Measurements from ENCODE around the gene ASB10. TPM values are rescaled to one million over a fixed set of nuclear protein-coding genes. Genes with fewer than 3 reads are reported as not detected.

ASB10 gene
- total RNA-seq, 1 donor from 2014 or later = 41.4 TPM

DNA sequence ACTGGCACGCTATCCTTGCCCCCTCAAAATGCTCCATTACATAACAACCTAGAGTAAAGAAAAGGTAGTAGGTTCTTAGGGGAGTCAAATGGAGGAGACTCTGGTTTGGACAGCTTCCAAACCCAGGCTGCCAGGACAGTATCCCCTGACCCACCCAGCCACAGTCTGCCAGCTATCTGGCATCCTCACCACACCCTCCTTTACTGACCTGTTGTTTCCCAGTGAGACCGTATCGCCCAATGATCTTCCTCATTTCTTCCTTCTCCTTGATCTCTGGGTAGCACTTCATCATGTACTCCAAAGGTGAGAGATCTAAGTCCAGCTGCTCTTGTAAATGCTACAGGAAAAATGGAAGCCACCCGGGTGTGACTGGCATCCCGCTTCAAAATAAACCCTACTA is 28.3 kb upstream of the ASB10 start:
- intact Hi-C loops (cut with DNase I) = no loop called here
- DNase-seq (ENCODE audit: missing footprints) (no peak), ATAC-seq (no peak)

- ATAC-seq (no peak), DNase-seq (ENCODE audit: missing footprints) (no peak)
- intact Hi-C loops (cut with DNase I) = no loop called here
Observed at GRCh38 chr7:151213826-151214225, 26.8 kb upstream of the ASB10 start.

GRCh38 chr7:151212626-151213025 is 25.6 kb upstream of the ASB10 start:
- intact Hi-C loops (cut with DNase I) = no loop called here
- no peak for ATAC-seq
- DNase-seq (ENCODE audit: missing footprints) = no peak

GRCh38 chr7:151211155-151211772 is 24.2 kb upstream of the ASB10 start:
- DNase-seq (ENCODE audit: missing footprints) = no peak
- intact Hi-C loops (cut with DNase I) = no loop called here
- ATAC-seq = no peak

GRCh38 chr7:151210087-151210854 is 23.2 kb upstream of the ASB10 start, which contains the start of gene H2BK1:
H2BK1 (minus strand) TSS chr7:151210488; CDS start chr7:151210318, 170 bp downstream.
- ATAC-seq = no peak
- DNase-seq (ENCODE audit: missing footprints) = no peak
- intact Hi-C loops (cut with DNase I) = no loop called here

- no peak for DNase-seq (ENCODE audit: missing footprints)
- no peak for ATAC-seq
Observed at GRCh38 chr7:151209588-151209987, 22.5 kb upstream of the ASB10 start.

GRCh38 chr7:151208253-151208862 is 21.3 kb upstream of the ASB10 start:
- intact Hi-C loops (cut with DNase I) = no loop called here
- ATAC-seq = no peak

More at GRCh38 chr7:151209588-151209987, 22.5 kb upstream of the ASB10 start:
- intact Hi-C loops (cut with DNase I) = no loop called here

DNA sequence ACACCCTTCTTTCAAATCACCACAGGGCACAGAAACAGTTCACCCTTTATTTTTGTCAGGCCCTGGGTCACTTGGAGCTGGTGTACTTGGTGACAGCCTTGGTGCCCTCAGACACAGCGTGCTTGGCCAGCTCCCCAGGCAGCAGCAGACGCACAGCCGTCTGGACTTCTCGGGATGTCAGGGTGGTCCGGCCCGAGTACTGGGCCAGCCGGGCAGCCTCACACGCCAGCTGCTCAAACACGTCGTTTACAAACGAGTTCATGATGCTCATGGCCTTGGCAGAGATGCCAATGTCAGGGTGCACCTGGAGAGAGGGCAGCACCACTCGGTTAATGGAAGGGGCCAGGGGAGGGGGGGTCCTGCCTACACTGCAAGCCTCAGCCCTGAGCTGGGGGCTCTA is 20.8 kb upstream of the ASB10 start:
- no peak for ATAC-seq
- intact Hi-C loops (cut with DNase I) = no loop called here
- DNase-seq (ENCODE audit: missing footprints) = no peak

More at GRCh38 chr7:151208253-151208862, 21.3 kb upstream of the ASB10 start:
- DNase-seq (ENCODE audit: missing footprints) = no peak

DNA sequence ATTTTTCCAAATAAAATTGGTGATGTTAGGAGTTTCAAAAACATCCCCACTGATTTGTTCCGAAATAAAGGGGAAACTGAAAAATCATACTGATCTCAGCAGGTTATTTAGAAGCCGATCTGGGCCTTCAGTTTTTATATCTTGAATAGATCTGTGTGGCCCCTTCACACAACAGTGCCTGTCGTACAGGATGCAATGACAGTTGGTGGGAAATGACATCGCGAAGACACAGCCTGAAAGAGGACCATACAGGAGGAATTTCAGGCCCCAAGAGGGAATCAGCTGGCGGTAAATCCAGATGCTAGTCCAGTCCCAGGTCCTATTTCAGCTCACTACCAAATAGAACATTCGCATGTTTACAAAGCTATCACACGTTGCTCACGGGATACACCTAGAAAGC is 20.3 kb upstream of the ASB10 start:
- DNase-seq (ENCODE audit: missing footprints) (no peak), ATAC-seq (no peak)
- intact Hi-C loops (cut with DNase I) = no loop called here

DNA sequence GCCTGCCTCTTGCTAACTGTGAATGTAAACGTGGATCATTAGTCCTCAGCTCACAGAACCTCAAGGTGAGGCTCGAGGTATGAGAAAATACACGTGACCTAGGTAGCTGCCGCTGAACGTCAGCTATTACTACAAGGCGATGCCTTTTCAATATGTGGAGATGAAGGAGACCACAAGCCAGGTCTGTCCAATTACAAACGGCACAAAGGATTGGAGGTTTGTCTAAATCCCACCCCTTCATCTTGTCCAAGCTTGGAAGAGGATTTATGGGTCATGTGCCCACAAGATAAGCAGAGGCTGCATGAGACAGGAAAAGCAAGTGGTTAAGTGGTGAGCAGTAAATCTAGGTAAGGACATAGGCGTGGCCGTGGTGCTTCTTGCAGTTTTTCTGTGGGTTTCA is 19.9 kb upstream of the ASB10 start:
- DNase-seq (ENCODE audit: missing footprints) = no peak
- no peak for ATAC-seq
- intact Hi-C loops (cut with DNase I) = no loop called here

DNA sequence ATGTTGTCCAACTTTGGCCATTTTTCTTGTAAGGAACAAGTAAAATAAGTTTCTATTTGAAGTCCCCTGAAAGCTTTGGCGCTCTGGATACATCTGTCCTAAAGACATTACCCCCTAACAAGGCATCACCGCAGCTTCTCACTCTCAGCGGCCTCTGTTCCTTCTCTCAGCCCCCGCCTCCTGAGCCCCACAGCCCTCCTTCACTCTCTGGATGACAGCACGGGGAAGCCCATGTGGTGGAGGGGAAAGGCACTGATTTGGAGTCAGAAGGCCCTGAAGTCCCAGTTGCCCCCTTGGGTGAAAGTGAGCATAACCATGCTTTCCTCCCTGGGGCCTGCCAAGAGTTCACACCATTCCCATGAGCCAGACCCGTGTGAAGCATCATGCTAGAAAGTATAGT is 18.7 kb upstream of the ASB10 start:
- no peak for ATAC-seq
- no peak for DNase-seq (ENCODE audit: missing footprints)
- intact Hi-C loops (cut with DNase I) = no loop called here

DNA sequence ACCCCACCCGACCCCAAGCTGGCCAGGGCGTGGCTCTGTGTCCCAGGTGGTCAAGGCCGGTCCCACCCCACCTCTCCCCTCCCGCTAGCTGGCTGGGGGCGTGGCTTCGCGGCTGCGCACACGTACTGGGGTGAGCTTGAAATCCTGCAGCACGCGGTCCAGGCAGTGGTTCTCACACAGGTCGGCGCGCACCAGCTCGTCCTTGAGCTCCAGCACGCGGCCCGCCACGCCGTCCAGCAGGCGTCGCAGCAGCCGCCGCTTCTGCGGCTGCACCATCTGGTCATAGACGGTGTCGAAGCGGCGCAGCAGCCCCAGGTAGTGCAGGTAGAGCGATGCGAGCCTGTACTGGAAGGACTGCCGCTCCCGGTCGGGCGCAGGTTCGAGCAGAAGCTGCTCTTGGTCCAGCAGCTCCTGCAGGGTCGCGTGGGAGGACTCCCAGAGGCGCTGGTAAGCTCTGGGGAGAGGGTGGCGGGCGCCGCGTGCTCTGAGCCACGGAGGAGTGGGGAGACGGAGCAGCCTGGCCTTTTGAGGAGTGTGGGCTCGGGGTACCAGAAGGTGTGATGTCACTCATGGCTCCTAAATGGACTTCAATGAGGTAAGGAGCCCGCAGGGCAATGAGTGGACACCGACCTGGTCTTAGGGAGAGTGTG is 17.5 kb upstream of the ASB10 start:
- ATAC-seq = no peak
- intact Hi-C loops (cut with DNase I) = no loop called here
- DNase-seq (ENCODE audit: missing footprints) = no peak

DNA sequence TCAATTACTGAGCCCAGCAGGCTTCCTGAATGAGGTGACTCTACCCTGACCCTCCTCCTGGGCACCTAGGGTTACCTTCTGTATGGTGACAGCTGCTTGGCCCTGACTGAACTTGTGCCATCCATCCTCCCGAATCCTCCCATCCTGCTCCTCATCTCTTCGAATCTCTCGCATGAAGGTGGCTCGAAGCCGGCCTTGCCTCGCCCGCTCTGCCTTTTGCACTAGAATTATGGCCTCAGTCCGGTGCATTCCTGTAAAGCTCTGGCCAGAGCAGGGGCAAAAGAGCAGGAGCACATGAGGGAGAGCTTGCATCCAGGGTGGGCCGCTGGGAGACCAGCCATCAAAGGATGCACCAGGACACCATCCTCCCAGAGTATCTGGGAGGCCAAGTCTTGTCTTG is 15.8 kb upstream of the ASB10 start:
- intact Hi-C loops (cut with DNase I) = no loop called here
- no peak for DNase-seq (ENCODE audit: missing footprints)

DNA sequence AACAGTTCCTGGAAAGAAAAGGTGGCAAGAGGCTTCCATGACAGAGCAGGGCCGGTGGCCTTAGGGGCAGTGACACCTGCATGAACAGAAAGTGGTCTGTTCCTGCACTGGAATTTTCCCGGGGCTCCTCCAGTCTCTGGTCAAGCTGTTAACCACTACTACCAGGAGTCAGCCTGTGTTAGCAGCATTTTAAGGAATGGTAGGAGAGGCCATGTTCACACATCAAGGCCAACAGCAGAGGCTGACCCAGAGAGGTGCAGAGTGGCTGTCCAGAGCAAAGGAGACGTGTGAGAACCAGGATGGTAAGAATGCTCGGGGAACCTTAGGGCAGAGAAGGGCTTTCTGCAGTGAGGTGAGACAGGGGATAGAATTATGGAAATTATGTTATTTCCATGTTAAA is 14.7 kb upstream of the ASB10 start:
- intact Hi-C loops (cut with DNase I) = no loop called here
- no peak for DNase-seq (ENCODE audit: missing footprints)
- no peak for ATAC-seq

More for the DNA sequence above, 15.8 kb upstream of the ASB10 start:
- no peak for ATAC-seq

DNA sequence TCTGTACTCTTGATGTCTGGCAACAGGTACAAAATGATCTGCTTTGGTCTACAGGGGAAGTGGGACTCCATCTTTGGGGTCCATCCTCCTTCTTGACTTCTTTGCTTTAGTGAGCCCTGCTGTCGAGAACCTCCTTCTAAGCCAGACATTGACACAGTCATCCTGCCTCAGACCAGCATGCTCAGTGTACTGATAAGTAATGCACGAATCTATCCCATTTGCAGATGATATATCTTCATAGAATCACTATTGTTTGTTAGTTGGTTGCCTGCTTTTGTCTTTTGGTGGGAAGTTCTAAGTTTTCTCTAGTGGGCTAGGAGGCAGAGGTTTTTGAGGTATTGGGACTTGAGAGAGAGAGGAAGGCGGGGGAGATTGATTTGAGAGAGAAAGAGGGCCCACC is 14.3 kb upstream of the ASB10 start:
- no peak for ATAC-seq
- intact Hi-C loops (cut with DNase I) = no loop called here

DNA sequence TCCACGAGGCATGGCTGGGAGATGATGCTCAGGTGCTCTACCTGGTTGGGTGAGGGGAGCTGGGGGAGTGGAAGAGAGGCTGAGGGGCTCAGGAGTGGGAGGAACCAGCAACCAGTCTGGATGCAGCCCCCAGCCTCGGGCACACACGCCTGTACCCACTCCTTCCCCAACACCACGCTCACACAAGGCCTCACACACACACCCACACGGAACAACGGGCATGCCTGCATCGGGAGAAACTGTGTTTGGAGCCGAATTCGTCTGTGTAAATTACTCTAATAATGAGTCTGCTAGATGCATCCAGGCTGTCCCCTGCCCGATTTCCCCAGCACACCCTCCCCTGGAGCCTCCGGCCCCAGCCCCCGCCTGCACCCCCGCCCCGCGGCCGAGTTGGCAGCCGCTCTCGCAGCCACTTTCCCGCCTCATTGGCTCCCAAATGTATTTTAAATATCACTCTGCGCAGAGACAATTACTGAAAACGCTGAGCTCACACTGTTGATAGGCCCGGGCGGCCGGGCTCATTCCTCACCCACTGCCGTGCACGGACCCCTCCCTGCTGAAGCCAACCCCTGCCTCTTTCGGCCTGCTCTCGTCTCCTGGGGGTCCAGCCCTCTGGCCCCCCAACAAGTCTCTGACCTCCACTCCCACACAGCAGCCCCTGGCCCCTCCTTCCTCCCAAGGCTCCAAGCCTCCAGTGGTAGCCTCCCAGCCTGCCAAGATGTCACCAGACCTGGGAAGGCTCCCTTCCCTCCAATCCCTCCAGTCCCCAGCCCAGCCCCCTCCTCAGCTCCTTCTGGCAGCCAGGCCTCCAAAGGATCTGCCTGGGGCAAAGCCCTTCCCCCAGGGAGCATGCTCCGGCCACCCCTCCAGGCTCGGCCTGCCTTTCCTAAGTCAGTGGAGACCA is 12.1 kb upstream of the ASB10 start:
- no peak for DNase-seq (ENCODE audit: missing footprints)
- ATAC-seq = no peak

More for the DNA sequence above, 14.3 kb upstream of the ASB10 start:
- DNase-seq (ENCODE audit: missing footprints) = no peak

GRCh38 chr7:151197932-151198331 is 10.9 kb upstream of the ASB10 start:
- ATAC-seq = no peak
- intact Hi-C loops (cut with DNase I) = no loop called here
- DNase-seq (ENCODE audit: missing footprints) = no peak

More for the DNA sequence above, 12.1 kb upstream of the ASB10 start:
- intact Hi-C loops (cut with DNase I) = no loop called here

GRCh38 chr7:151195616-151196450 is 8.8 kb upstream of the ASB10 start:
- DNase-seq (ENCODE audit: missing footprints) (no peak), ATAC-seq (no peak)
- intact Hi-C loops (cut with DNase I) = no loop called here

All from Right ventricle myocardium inferior (tissue), 1 donor.